Muscle layer of colon (tissue), 2 donors: Measurements from ENCODE around the gene CD276.

ENCODE experiments used
- H3K27ac ChIP-seq: one replicate; pipeline ENCODE4 v1.7.0; 2013; ENCODE audit warnings: low read depth, mild to moderate bottlenecking, low read length, moderate library complexity
- H3K27me3 ChIP-seq, 2 donors: one replicate each; pipeline ENCODE4 v1.7.0; 2013; ENCODE audit warnings: low read length in 2 of 2, mild to moderate bottlenecking in 2 of 2; ENCODE audit not compliant: insufficient read depth in 2 of 2, control insufficient read depth in 1 of 2
- H3K36me3 ChIP-seq: one replicate; pipeline ENCODE4 v1.7.0; 2013; ENCODE audit warnings: mild to moderate bottlenecking, low read length; ENCODE audit not compliant: insufficient read depth
- H3K4me1 ChIP-seq: one replicate; pipeline ENCODE4 v1.7.0; 2013; ENCODE audit warnings: mild to moderate bottlenecking, low read length; ENCODE audit not compliant: insufficient read depth
- H3K4me3 ChIP-seq, 2 donors: one replicate each; pipeline ENCODE4 v1.7.0; 2013; ENCODE audit warnings: low read length in 2 of 2, low read depth in 1 of 2, mild to moderate bottlenecking in 1 of 2, moderate library complexity in 1 of 2
- H3K9ac ChIP-seq: one replicate; pipeline ENCODE4 v1.7.0; 2013; ENCODE audit warnings: low read length
- H3K9me3 ChIP-seq: one replicate; pipeline ENCODE4 v1.7.0; 2013; ENCODE audit warnings: mild to moderate bottlenecking, low read length
- donor health status: abdominal sarcoma.
- donor health status: Adenocarcinoma of cecum.

The CD276 gene

GRCh38 chr15:73677146-73677607, 7.0 kb upstream of the CD276 start:
- Histone ChIP-seq H3K9ac (no peak overlapping the region), H3K4me3 (no peak overlapping the region), H3K27me3 (no peaks in the 10 kb centered on the region)

DNA sequence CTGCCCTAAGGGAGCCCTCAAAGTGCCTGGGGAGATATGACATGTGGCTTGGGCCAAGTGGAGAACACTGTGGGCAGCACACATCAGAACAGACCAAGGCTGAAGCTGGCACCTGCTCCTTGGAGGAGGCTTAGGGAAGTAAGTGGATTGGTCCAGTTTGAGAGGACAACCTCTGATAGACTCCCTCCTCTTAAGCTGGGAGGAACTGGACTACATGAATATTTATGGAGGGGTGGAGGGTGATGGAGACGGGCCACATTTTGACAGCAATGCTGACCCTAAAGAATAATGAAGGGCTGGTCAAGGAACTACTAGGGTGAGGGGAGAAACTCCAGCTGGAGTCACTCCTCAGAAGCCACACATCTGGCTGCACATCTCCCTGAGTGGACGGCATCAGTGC, 6.5 kb upstream of the CD276 start:
- no peaks in the 10 kb centered on the region for H3K9me3 ChIP-seq

More at GRCh38 chr15:73677146-73677607, 7.0 kb upstream of the CD276 start:
- no peaks in the 10 kb centered on the region for H3K9me3 ChIP-seq
- H3K4me1 ChIP-seq: peaks cover 5% of the 10 kb centered on the region
- H3K36me3 ChIP-seq: no peaks in the 10 kb centered on the region
- no peak overlapping the region for H3K27ac ChIP-seq

GRCh38 chr15:73678498-73678897, 5.7 kb upstream of the CD276 start:
- no peak overlapping the region for H3K4me3 ChIP-seq
- H3K9me3 ChIP-seq: no peaks in the 10 kb centered on the region

More for the DNA sequence above, 6.5 kb upstream of the CD276 start:
- Histone ChIP-seq H3K36me3 (no peaks in the 10 kb centered on the region), H3K4me3 (no peak overlapping the region), H3K4me1 (peaks cover 5% of the 10 kb centered on the region), H3K9ac (no peak overlapping the region), H3K27me3 (no peaks in the 10 kb centered on the region), H3K27ac (no peak overlapping the region)

GRCh38 chr15:73679180-73679579, 5.0 kb upstream of the CD276 start:
- Histone ChIP-seq H3K9me3 (no peaks in the 10 kb centered on the region), H3K4me1 (peaks cover 13% of the 10 kb centered on the region), H3K27me3 (no peaks in the 10 kb centered on the region), H3K4me3 (no peak overlapping the region), H3K9ac (no peak overlapping the region), H3K36me3 (no peaks in the 10 kb centered on the region), H3K27ac (no peak overlapping the region)

More at GRCh38 chr15:73678498-73678897, 5.7 kb upstream of the CD276 start:
- Histone ChIP-seq H3K36me3 (no peaks in the 10 kb centered on the region), H3K27ac (no peak overlapping the region), H3K9ac (no peak overlapping the region), H3K27me3 (no peaks in the 10 kb centered on the region), H3K4me1 (peaks cover 9% of the 10 kb centered on the region)

GRCh38 chr15:73679964-73680363, 4.2 kb upstream of the CD276 start:
- H3K27me3 ChIP-seq: no peaks in the 10 kb centered on the region
- H3K36me3 ChIP-seq: no peaks in the 10 kb centered on the region
- peaks cover 13% of the 10 kb centered on the region for H3K4me1 ChIP-seq
- no peak overlapping the region for H3K4me3 ChIP-seq
- H3K9ac ChIP-seq: no peak overlapping the region
- no peaks in the 10 kb centered on the region for H3K9me3 ChIP-seq
- no peak overlapping the region for H3K27ac ChIP-seq

DNA sequence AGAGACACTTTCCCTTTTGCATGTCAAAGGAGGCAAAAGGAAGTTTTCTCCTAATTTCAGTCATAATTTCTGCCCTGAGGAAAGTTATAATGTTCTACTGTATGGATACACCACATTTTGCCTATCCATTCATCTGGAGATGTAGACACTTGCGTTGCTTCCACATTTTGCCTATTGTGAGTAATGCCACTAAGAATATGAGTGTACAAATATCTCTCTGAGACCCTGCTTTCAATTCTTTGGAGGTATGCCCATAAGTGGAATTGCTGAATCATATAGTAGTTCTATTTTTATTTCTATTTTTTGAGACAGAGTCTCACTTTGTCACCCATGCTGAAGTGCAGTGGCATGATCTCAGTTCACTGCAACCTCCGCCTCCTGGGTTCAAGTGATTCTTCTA, 3.6 kb upstream of the CD276 start:
- Histone ChIP-seq H3K4me3 (no peak overlapping the region), H3K27me3 (no peaks in the 10 kb centered on the region), H3K4me1 (peaks cover 16% of the 10 kb centered on the region), H3K36me3 (no peaks in the 10 kb centered on the region), H3K9ac (no peak overlapping the region), H3K9me3 (no peaks in the 10 kb centered on the region), H3K27ac (no peak overlapping the region)

DNA sequence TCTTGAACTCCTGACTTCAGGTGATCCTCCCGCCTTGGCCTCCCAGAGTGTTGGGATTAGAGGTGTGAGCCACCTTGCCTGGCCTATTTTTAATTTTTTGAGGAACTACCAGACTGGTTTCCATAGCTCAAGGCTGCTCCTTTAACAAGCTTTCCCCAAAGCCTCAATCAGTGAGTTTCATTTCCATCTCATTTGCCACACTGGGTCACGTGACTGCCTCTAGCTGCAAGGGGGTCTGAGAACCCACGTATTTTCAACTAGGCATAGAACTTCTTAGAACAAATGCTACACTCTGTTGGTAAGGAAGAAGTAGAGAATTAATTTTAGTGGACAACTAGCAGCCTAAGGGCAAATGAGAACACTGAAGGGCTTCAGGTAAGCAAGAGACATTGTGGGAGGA, 3.1 kb upstream of the CD276 start:
- no peaks in the 10 kb centered on the region for H3K9me3 ChIP-seq
- no peaks in the 10 kb centered on the region for H3K27me3 ChIP-seq
- H3K9ac ChIP-seq: no peak overlapping the region
- H3K4me3 ChIP-seq: no peak overlapping the region
- no peaks in the 10 kb centered on the region for H3K36me3 ChIP-seq
- H3K4me1 ChIP-seq: peaks cover 22% of the 10 kb centered on the region
- no peak overlapping the region for H3K27ac ChIP-seq

DNA sequence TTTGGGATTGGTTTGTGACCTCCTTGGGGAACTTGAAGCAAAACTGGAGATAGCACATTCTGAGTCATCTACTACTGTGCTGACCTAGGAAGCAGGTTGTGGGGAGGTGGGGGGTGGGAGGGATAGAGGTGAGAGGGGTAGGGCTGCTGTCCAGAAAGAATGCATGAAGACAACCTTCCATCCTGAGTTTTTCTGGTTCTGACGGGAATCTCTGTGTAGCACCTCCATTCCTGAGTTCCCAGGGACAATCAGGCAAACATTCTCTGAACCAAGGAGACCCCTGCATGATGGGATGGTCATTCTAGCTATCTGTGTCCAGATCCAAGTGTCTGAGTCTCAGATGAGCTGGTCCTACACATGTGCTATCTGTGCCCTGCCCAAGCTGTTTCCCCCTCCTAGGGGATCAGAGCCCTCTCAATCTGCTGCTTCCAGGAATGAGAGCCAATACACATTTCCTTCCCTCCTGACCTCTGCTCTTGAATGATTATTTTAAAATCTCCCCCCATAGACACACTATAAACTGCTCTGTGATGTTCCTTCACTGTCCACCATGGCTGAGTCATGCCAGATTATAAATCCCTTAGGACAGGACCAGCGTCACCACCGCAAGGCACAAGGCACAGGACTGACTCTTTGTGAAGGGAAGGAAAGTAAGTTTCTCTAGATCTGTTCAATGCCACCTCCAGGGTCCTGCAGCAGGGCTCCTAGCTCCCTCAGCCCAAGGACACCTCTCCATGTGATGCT, 2.2 kb upstream of the CD276 start:
- H3K27ac ChIP-seq: no peak overlapping the region
- no peak overlapping the region for H3K9ac ChIP-seq
- peaks cover 31% of the 10 kb centered on the region for H3K4me1 ChIP-seq
- H3K9me3 ChIP-seq: no peaks in the 10 kb centered on the region
- no peak overlapping the region for H3K4me3 ChIP-seq
- no peaks in the 10 kb centered on the region for H3K36me3 ChIP-seq
- no peaks in the 10 kb centered on the region for H3K27me3 ChIP-seq

DNA sequence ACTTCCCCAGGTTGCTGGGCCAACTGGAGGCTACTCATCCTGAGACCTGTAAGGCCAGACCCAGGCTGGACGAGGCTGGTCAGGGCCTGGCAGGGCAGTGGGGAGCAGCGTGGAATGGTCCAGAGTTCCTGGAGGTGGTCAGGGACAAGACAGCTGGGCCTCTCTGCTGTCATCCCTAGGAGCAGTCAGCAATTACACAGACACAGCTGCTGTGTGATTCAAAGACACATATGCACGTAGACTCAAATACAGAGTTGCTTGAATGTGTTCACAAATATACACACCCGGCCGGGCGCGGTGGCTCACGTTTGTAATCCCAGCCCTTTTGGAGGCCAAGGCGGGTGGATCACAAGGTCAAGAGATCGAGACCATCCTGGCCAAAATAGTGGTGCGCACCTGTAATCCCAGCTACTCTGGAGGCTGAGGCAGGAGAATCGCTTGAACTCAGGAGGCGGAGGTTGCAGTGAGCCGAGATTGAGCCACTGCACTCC, 1.5 kb upstream of the CD276 start:
- no peak overlapping the region for H3K4me3 ChIP-seq
- no peak overlapping the region for H3K27ac ChIP-seq
- no peaks in the 10 kb centered on the region for H3K36me3 ChIP-seq
- no peak overlapping the region for H3K9ac ChIP-seq
- no peaks in the 10 kb centered on the region for H3K9me3 ChIP-seq
- peaks cover 32% of the 10 kb centered on the region for H3K4me1 ChIP-seq
- H3K27me3 ChIP-seq: no peaks in the 10 kb centered on the region

- H3K36me3 ChIP-seq: no peaks in the 10 kb centered on the region
- H3K9ac ChIP-seq: no peak overlapping the region
- H3K27ac ChIP-seq: peak overlapping the region; percentile 82
- H3K27me3 ChIP-seq: no peaks in the 10 kb centered on the region
- no peaks in the 10 kb centered on the region for H3K9me3 ChIP-seq
- H3K4me3 ChIP-seq: peak overlapping the region; percentile 48 to 84
- H3K4me1 ChIP-seq: peaks cover 39% of the 10 kb centered on the region
Measured at GRCh38 chr15:73683257-73683776, 866 bp upstream of the CD276 start.

DNA sequence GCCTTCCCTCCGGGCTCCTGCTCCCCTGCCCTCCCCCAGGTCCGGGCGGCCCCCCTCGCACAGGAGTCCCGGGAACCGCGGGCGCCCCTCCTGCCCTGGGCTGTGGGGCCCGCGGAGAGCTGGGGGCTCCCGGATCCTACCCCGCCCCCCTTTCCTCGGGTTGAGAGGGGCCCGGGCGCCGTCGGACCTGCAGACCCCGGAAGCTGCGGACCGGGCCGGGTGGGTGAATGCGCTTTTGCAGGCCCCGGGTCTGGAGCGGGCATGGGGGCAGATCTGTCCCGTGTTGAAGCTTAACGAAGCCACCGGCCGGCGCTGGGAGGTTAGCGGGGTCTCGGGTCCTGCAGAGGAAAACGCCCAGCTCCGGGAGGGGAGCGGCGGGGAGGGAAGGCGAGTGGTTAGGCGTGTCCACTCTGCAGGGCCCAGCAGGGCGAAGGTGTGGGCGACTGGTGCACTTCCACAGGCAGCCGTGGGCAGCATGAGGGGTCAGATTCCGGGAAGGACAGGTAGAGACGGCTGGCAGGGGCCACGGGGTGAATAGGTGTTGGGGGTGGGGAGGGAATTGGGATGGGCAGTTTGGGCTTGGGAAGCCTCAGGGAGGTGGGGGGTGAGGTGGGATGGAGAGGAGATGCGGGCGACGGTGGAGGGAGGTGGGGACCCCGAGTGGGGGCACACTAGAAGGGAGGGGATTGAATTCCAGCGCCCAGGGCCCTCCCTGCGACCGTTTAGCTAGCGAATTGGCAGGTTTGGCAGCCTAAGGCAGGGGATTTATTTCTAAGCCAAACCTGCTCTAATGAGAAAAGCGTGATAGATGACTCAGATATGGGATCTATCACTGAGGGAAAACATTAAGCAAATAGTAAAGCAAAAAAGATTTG, 635 bp downstream of the CD276 start:
- H3K27ac ChIP-seq: peak overlapping the region; percentile 73
- H3K4me1 ChIP-seq: peaks cover 54% of the 10 kb centered on the region
- no peaks in the 10 kb centered on the region for H3K27me3 ChIP-seq
- no peaks in the 10 kb centered on the region for H3K36me3 ChIP-seq
- no peaks in the 10 kb centered on the region for H3K9me3 ChIP-seq
- H3K4me3 ChIP-seq: peak overlapping the region; percentile 70 to 84
- peak overlapping the region; percentile 55 for H3K9ac ChIP-seq
